Caco-2 (cell line): ENCODE results near the gene FAM181A. TPM values are rescaled to one million over a fixed set of nuclear protein-coding genes. Genes with fewer than 3 reads are reported as not detected.

Experiments used
- BruUV-seq: library from RNA; stranded (reverse); fragments of 400-500 nt; replicated peaks from 2 replicates; lab custom pipeline; 2021; lab: Mats Ljungman, UMichigan
- CTCF ChIA-PET: fragments of 300-600 bp; sonication (Branson Sonifier 250); formaldehyde crosslinking; loops from one replicate; lab custom pipeline; 2022; ENCODE audit warnings: antibody characterized with exemption; lab: Charles Lee
- POLR2A ChIA-PET: fragments of 300-600 bp; sonication (Branson Sonifier 250); formaldehyde crosslinking; loops from one replicate; lab custom pipeline; 2022; ENCODE audit warnings: antibody characterized with exemption; lab: Charles Lee
- DNase-seq, 2 experiments: peaks; one replicate each; pipeline versions ENCODE4 v3.0.0 to v3.0.0-alpha.2; 2020 to 2022
- H3K27me3 ChIP-seq: replicated peaks from 2 replicates; pipeline ENCODE4 v1.6.0; 2011; ENCODE audit warnings: low read length; ENCODE audit not compliant: control insufficient read depth, insufficient read depth
- H3K36me3 ChIP-seq: 2 replicates; pipeline ENCODE4 v1.5.1; 2011; ENCODE audit warnings: low read length; ENCODE audit not compliant: control insufficient read depth, insufficient read depth
- H3K4me1 ChIP-seq: fragments of 250-450 bp; sonication (Bioruptor Pico); 2 replicates; pipeline ENCODE4 v1.5.1; 2020; ENCODE audit warnings: mild to moderate bottlenecking
- H3K4me3 ChIP-seq: 2 replicates; pipeline ENCODE4 v1.5.1; 2011; ENCODE audit warnings: low read depth, mild to moderate bottlenecking, control low read depth, low read length
- H3K9me3 ChIP-seq: fragments of 250-450 bp; sonication (Bioruptor Pico); 2 replicates; pipeline ENCODE4 v1.5.1; 2020; ENCODE audit warnings: mild to moderate bottlenecking, moderate library complexity
- H3K27ac Mint-ChIP-seq: one replicate; pipeline ENCODE4 v1.8.0; 2022; ENCODE audit warnings: mixed read lengths; ENCODE audit not compliant: unreplicated experiment
- H3K27me3 Mint-ChIP-seq: one replicate; pipeline ENCODE4 v1.8.0; 2022; ENCODE audit warnings: mixed read lengths; ENCODE audit not compliant: insufficient read depth, unreplicated experiment
- H3K36me3 Mint-ChIP-seq: one replicate; pipeline ENCODE4 v1.8.0; 2022; ENCODE audit warnings: mild to moderate bottlenecking, mixed read lengths; ENCODE audit not compliant: insufficient read depth, unreplicated experiment
- H3K4me1 Mint-ChIP-seq: one replicate; pipeline ENCODE4 v1.8.0; 2022; ENCODE audit warnings: low read depth, mixed read lengths; ENCODE audit not compliant: unreplicated experiment
- H3K4me3 Mint-ChIP-seq: one replicate; pipeline ENCODE4 v1.8.0; 2022; ENCODE audit warnings: mild to moderate bottlenecking, moderate library complexity, mixed read lengths; ENCODE audit not compliant: unreplicated experiment
- H3K9me3 Mint-ChIP-seq: one replicate; pipeline ENCODE4 v1.8.0; 2022; ENCODE audit warnings: mixed read lengths; ENCODE audit not compliant: unreplicated experiment
- intact Hi-C: fragments of 100-400 bp; cut with micrococcal nuclease; formaldehyde crosslinking; loops from one replicate; pipeline ENCODE4 v1.10.0; 2022; ENCODE audit not compliant: unreplicated experiment
- total RNA-seq: library from RNA; stranded (reverse); gene quantifications from 2 replicates; pipeline ENCODE4 v1.2.3, GENCODE V29; 2022
- TF ChIP-seq, protein P1 (sequence below), 2 experiments: fragments of 200-600 bp in 1 of 2; IDR thresholded peaks; 1 replicate in 1 of 2; 2 replicates in 1 of 2; pipeline versions ENCODE4 v1.5.1 to v1.8.0; 2011 to 2022; ENCODE audit warnings: antibody characterized with exemption in 1 of 2, control low read depth in 1 of 2, inconsistent platforms in 1 of 2, low read depth in 1 of 2, low read length in 1 of 2, mild to moderate bottlenecking in 1 of 2, moderate library complexity in 1 of 2; ENCODE audit not compliant: insufficient read depth in 1 of 2, severe bottlenecking in 1 of 2, unreplicated experiment in 1 of 2

Gene FAM181A
- total RNA-seq, 1 experiment from 2014 or later: not detected

DNA sequence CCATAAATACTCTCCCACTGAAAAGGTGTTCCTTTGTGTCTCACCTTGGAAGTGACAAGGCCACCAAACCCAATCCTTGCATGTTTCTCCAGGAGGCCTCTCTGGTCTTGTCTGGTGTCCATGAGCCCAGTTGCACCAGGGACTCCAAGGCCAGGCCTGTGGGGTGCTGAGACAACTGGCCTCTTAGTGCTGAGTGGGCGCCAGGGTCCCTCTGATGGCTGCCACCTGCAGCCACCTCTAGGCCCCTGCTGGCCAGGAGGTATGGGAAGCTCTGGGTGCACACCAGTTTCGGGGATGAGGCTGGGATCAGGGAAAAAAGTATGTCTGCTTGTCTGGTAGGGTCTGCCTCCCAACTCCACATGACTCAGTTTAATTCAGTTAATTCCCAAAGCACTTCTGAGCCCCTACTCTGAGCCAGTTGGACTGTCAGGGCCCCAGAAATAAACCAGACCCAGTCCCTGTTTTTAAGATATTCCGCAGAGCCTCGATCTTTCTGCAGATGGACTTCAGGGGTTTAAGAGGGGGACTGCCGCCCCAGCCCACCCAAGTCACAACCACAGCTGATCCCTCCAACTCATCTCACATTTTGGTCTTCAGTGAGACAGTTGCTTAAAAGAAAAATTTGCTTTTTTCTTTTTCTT, 15.0 kb upstream of the FAM181A start:
- Histone ChIP-seq H3K4me1 (no peaks in the 10 kb centered on the region), H3K27me3 (no peaks in the 10 kb centered on the region), H3K36me3 (no peaks in the 10 kb centered on the region), H3K4me3 (no peak overlapping the region), H3K9me3 (no peaks in the 10 kb centered on the region)
- ChIA-PET POLR2A (no interaction called here), CTCF (no interaction called here)
- no peak overlapping the region for H3K4me3 Mint-ChIP-seq
- no peak overlapping the region for H3K27ac Mint-ChIP-seq
- no peaks in the 10 kb centered on the region for H3K36me3 Mint-ChIP-seq
- DNase-seq: no peak
- no peaks in the 10 kb centered on the region for H3K4me1 Mint-ChIP-seq
- intact Hi-C loops: no loop called here
- H3K9me3 Mint-ChIP-seq: peaks cover 10% of the 10 kb centered on the region
- no TSS peak for BruUV-seq
- H3K27me3 Mint-ChIP-seq: peaks cover 6% of the 10 kb centered on the region
- TF ChIP-seq, protein P1, sequence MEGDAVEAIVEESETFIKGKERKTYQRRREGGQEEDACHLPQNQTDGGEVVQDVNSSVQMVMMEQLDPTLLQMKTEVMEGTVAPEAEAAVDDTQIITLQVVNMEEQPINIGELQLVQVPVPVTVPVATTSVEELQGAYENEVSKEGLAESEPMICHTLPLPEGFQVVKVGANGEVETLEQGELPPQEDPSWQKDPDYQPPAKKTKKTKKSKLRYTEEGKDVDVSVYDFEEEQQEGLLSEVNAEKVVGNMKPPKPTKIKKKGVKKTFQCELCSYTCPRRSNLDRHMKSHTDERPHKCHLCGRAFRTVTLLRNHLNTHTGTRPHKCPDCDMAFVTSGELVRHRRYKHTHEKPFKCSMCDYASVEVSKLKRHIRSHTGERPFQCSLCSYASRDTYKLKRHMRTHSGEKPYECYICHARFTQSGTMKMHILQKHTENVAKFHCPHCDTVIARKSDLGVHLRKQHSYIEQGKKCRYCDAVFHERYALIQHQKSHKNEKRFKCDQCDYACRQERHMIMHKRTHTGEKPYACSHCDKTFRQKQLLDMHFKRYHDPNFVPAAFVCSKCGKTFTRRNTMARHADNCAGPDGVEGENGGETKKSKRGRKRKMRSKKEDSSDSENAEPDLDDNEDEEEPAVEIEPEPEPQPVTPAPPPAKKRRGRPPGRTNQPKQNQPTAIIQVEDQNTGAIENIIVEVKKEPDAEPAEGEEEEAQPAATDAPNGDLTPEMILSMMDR (IDR thresholded peaks at IDR 0.05; ENCODE audit: insufficient read depth in 1 of 2, low read depth in 1 of 2, low read length in 1 of 2, severe bottlenecking in 1 of 2, unreplicated experiment in 1 of 2): no peak

DNA sequence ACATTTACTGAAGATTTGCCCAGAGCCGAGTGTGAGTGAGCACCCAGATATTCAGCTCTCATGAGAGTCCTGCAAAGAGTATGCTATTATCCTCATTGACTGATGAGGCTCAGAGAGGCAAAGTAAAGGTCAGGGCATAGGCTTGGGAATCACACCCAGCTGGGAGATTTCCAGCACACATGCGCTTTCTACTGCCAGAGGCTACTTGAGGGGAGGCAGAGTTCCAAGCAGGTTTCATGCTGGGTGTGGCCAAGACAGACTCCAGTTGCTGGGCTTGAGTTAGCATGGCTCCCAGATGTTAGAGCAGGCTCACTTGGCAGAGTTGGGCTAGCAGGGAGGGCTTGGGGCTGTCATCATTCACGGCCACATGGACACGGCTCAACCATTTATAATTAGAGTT, 14.4 kb upstream of the FAM181A start:
- H3K9me3 ChIP-seq: no peaks in the 10 kb centered on the region
- ChIA-PET CTCF (no interaction called here), POLR2A (no interaction called here)
- no peak for DNase-seq
- Mint-ChIP-seq H3K27ac (no peak overlapping the region), H3K36me3 (no peaks in the 10 kb centered on the region), H3K27me3 (peaks cover 6% of the 10 kb centered on the region), H3K4me1 (no peaks in the 10 kb centered on the region), H3K4me3 (no peak overlapping the region), H3K9me3 (peaks cover 10% of the 10 kb centered on the region)
- intact Hi-C loops: no loop called here
- TF ChIP-seq, protein P1 (IDR thresholded peaks at IDR 0.05; ENCODE audit: insufficient read depth in 1 of 2, low read depth in 1 of 2, low read length in 1 of 2, severe bottlenecking in 1 of 2, unreplicated experiment in 1 of 2): no peak
- no TSS peak for BruUV-seq
- H3K27me3 ChIP-seq: no peaks in the 10 kb centered on the region
- H3K36me3 ChIP-seq: no peaks in the 10 kb centered on the region
- H3K4me1 ChIP-seq: no peaks in the 10 kb centered on the region
- H3K4me3 ChIP-seq: no peak overlapping the region

DNA sequence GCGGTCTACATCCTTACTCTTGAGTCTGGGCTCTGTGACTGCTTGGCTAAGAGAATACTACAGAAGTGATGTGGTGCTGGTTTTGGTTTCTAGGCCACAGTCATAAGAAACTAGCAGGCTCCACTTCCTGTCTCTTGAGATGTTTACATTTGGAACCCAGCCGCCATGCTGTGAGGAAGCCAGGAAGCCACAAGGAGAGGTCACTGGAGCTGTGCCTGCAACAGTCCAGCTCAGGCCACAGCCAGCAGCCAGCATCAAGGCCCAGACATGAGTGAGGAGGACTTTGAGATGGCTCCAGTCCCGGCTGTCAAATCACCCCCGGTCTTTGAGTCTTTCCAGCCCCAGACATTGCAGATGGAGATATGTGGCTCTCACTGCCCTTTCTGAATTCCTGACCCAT, 12.9 kb upstream of the FAM181A start:
- no peak overlapping the region for H3K27ac Mint-ChIP-seq
- ChIA-PET POLR2A (no interaction called here), CTCF (no interaction called here)
- H3K27me3 ChIP-seq: no peaks in the 10 kb centered on the region
- no peaks in the 10 kb centered on the region for H3K9me3 ChIP-seq
- no peaks in the 10 kb centered on the region for H3K4me1 Mint-ChIP-seq
- H3K27me3 Mint-ChIP-seq: peaks cover 4% of the 10 kb centered on the region
- DNase-seq: no peak
- peaks cover 10% of the 10 kb centered on the region for H3K9me3 Mint-ChIP-seq
- H3K4me3 ChIP-seq: no peak overlapping the region
- TF ChIP-seq, protein P1 (IDR thresholded peaks at IDR 0.05; ENCODE audit: insufficient read depth in 1 of 2, low read depth in 1 of 2, low read length in 1 of 2, severe bottlenecking in 1 of 2, unreplicated experiment in 1 of 2): no peak
- BruUV-seq: no TSS peak
- intact Hi-C loops: no loop called here
- no peak overlapping the region for H3K4me3 Mint-ChIP-seq
- H3K36me3 Mint-ChIP-seq: no peaks in the 10 kb centered on the region
- no peaks in the 10 kb centered on the region for H3K36me3 ChIP-seq
- no peaks in the 10 kb centered on the region for H3K4me1 ChIP-seq
